H9 (cell line): ENCODE measurements around the gene HARS1. TPM values are rescaled to one million over a fixed set of nuclear protein-coding genes. Genes with fewer than 3 reads are reported as not detected.

Experiments
- DNase-seq: peaks from one replicate; pipeline ENCODE4 v3.0.0-alpha.2; 2017
- H2AFZ ChIP-seq: one replicate; pipeline ENCODE4 v1.6.1; 2013; ENCODE audit warnings: mild to moderate bottlenecking, low read length, control low read depth, moderate library complexity
- H2AK5ac ChIP-seq: 2 replicates; pipeline ENCODE4 v1.6.1; 2013; ENCODE audit warnings: low read length, control low read depth, mixed read lengths; ENCODE audit not compliant: insufficient read length
- H2BK120ac ChIP-seq: one replicate; pipeline ENCODE4 v1.6.1; 2013; ENCODE audit warnings: low read depth, mild to moderate bottlenecking, low read length, control low read depth, inconsistent platforms; ENCODE audit not compliant: poor library complexity, severe bottlenecking
- H2BK12ac ChIP-seq: 2 replicates; pipeline ENCODE4 v1.6.1; 2013; ENCODE audit warnings: low read length, control low read depth, mixed read lengths, low read depth; ENCODE audit not compliant: insufficient read length
- H2BK15ac ChIP-seq: 2 replicates; pipeline ENCODE4 v1.6.1; 2013; ENCODE audit warnings: low read depth, low read length, control low read depth
- H2BK20ac ChIP-seq: one replicate; pipeline ENCODE4 v1.6.1; 2013; ENCODE audit warnings: low read depth, mild to moderate bottlenecking, low read length, control low read depth, inconsistent platforms; ENCODE audit not compliant: poor library complexity, severe bottlenecking
- H2BK5ac ChIP-seq: 2 replicates; pipeline ENCODE4 v1.6.1; 2013; ENCODE audit warnings: low read length, control low read depth, mixed read lengths; ENCODE audit not compliant: insufficient read length
- H3K14ac ChIP-seq: 2 replicates; pipeline ENCODE4 v1.6.1; 2013; ENCODE audit warnings: low read length, control low read depth; ENCODE audit not compliant: insufficient read depth
- H3K18ac ChIP-seq: 2 replicates; pipeline ENCODE4 v1.6.1; 2013; ENCODE audit warnings: low read depth, mild to moderate bottlenecking, mixed read lengths, low read length, control low read depth; ENCODE audit not compliant: insufficient read length
- H3K23ac ChIP-seq: 2 replicates; pipeline ENCODE4 v1.6.1; 2013; ENCODE audit warnings: low read length, control low read depth, mixed read lengths, low read depth; ENCODE audit not compliant: insufficient read length
- H3K23me2 ChIP-seq: 2 replicates; pipeline ENCODE4 v1.6.1; 2013; ENCODE audit warnings: low read depth, mild to moderate bottlenecking, mixed read lengths, low read length, control low read depth; ENCODE audit not compliant: insufficient read length, poor library complexity, severe bottlenecking
- H3K27ac ChIP-seq: 2 replicates; pipeline ENCODE4 v1.5.1; 2013; ENCODE audit warnings: low read length, control low read depth, mixed read lengths, low read depth; ENCODE audit not compliant: insufficient read length
- H3K27me3 ChIP-seq: 2 replicates; pipeline ENCODE4 v1.6.1; 2013; ENCODE audit warnings: low read length, control low read depth, inconsistent platforms; ENCODE audit not compliant: insufficient read depth
- H3K4ac ChIP-seq: 2 replicates; pipeline ENCODE4 v1.6.1; 2013; ENCODE audit warnings: low read depth, mild to moderate bottlenecking, control low read depth, inconsistent platforms, low read length, moderate library complexity
- H3K4me1 ChIP-seq: 2 replicates; pipeline ENCODE4 v1.6.1; 2013; ENCODE audit warnings: low read length, control low read depth, inconsistent platforms; ENCODE audit not compliant: insufficient read depth
- H3K4me2 ChIP-seq: 2 replicates; pipeline ENCODE4 v1.6.1; 2013; ENCODE audit warnings: low read length, control low read depth, mixed read lengths; ENCODE audit not compliant: insufficient read length, insufficient read depth
- H3K56ac ChIP-seq: 2 replicates; pipeline ENCODE4 v1.6.1; 2013; ENCODE audit warnings: low read depth, mild to moderate bottlenecking, mixed read lengths, low read length, control low read depth; ENCODE audit not compliant: insufficient read length
- H3K79me1 ChIP-seq: 2 replicates; pipeline ENCODE4 v1.6.1; 2013; ENCODE audit warnings: low read depth, mild to moderate bottlenecking, moderate library complexity, low read length, control low read depth, inconsistent platforms; ENCODE audit not compliant: insufficient read depth, poor library complexity, severe bottlenecking
- H3K79me2 ChIP-seq: 2 replicates; pipeline ENCODE4 v1.6.1; 2013; ENCODE audit warnings: low read length, control low read depth, inconsistent platforms; ENCODE audit not compliant: insufficient read depth
- H3K9ac ChIP-seq: 2 replicates; pipeline ENCODE4 v1.6.1; 2013; ENCODE audit warnings: low read length, control low read depth, mixed read lengths; ENCODE audit not compliant: insufficient read length; ENCODE audit errors: extremely low read depth
- H3K9me3 ChIP-seq: one replicate; pipeline ENCODE4 v1.6.1; 2013; ENCODE audit warnings: low read depth, low read length, inconsistent platforms; ENCODE audit not compliant: control insufficient read depth
- H3T11ph ChIP-seq: one replicate; pipeline ENCODE4 v1.6.1; 2013; ENCODE audit warnings: mild to moderate bottlenecking, low read length, control low read depth, inconsistent platforms
- H4K20me1 ChIP-seq: one replicate; pipeline ENCODE4 v1.6.1; 2013; ENCODE audit not compliant: control insufficient read depth, insufficient read length, insufficient read depth
- H4K5ac ChIP-seq: 2 replicates; pipeline ENCODE4 v1.6.1; 2013; ENCODE audit warnings: low read depth, mild to moderate bottlenecking, mixed read lengths, low read length, control low read depth; ENCODE audit not compliant: insufficient read length
- H4K8ac ChIP-seq: replicated peaks from 2 replicates; pipeline ENCODE4 v1.6.1; 2013; ENCODE audit warnings: low read length, control low read depth, mixed read lengths, low read depth; ENCODE audit not compliant: insufficient read length
- H4K91ac ChIP-seq: 2 replicates; pipeline ENCODE4 v1.6.1; 2013; ENCODE audit warnings: low read depth, mild to moderate bottlenecking, moderate library complexity, mixed read lengths, low read length, control low read depth; ENCODE audit not compliant: insufficient read length
- H3K27ac Mint-ChIP-seq, 3 experiments: 2 replicates in 2 of 3; 3 replicates in 1 of 3; pipeline ENCODE4 v1.8.0; 2020 to 2021; ENCODE audit warnings: mixed read lengths in 3 of 3, mild to moderate bottlenecking in 1 of 3, moderate library complexity in 1 of 3
- H3K27me3 Mint-ChIP-seq: 2 replicates; pipeline ENCODE4 v1.8.0; 2021; ENCODE audit warnings: low read depth, mild to moderate bottlenecking, moderate library complexity, mixed read lengths
- H3K36me3 Mint-ChIP-seq, 3 experiments: 2 replicates in 2 of 3; 3 replicates in 1 of 3; pipeline ENCODE4 v1.8.0; 2020 to 2021; ENCODE audit warnings: low read depth in 3 of 3, mixed read lengths in 3 of 3; ENCODE audit not compliant: insufficient read depth in 1 of 3
- H3K4me1 Mint-ChIP-seq, 2 experiments: 2 replicates each; pipeline ENCODE4 v1.8.0; 2020; ENCODE audit warnings: mixed read lengths in 2 of 2
- H3K4me3 Mint-ChIP-seq, 2 experiments: 2 replicates in 1 of 2; 3 replicates in 1 of 2; pipeline ENCODE4 v1.8.0; 2020 to 2021; ENCODE audit warnings: mild to moderate bottlenecking in 2 of 2, mixed read lengths in 2 of 2, moderate library complexity in 1 of 2
- H3K9me3 Mint-ChIP-seq, 2 experiments: 2 replicates in 1 of 2; 3 replicates in 1 of 2; pipeline ENCODE4 v1.8.0; 2020; ENCODE audit warnings: mild to moderate bottlenecking in 2 of 2, mixed read lengths in 2 of 2, moderate library complexity in 1 of 2
- CTCF ChIP-seq: fragments of 200-600 bp; sonication (generic); conservative IDR thresholded peaks from 3 replicates; pipeline ENCODE4 v1.8.0; 2021; ENCODE audit warnings: antibody characterized with exemption, mild to moderate bottlenecking
- WGBS: extraction: QIAGEN DNeasy Blood & Tissue Kit; methylation state at CpG from one replicate; pipeline ENCODE4 v1.1.7; 2013; ENCODE audit warnings: missing lambda C conversion rate, low lambda C conversion rate, mixed read lengths; ENCODE audit not compliant: insufficient read length; ENCODE audit errors: extremely low coverage; 5-methylcytosine and 5-hydroxymethylcytosine counted together
- total RNA-seq: library from RNA; stranded (reverse); gene quantifications from 2 replicates; pipeline ENCODE4 v1.2.1, GENCODE V29; 2021

The HARS1 gene
- total RNA-seq, 1 experiment from 2014 or later, result 70.2 TPM

- Histone ChIP-seq H2AFZ (no peak overlapping the region), H4K8ac (no peak overlapping the region), H2BK5ac (no peak overlapping the region), H3K27ac (no peak overlapping the region), H3K4me2 (no peak overlapping the region), H2BK120ac (no peak overlapping the region), H4K91ac (no peak overlapping the region), H3T11ph (no peak overlapping the region), H2AK5ac (no peak overlapping the region), H2BK15ac (no peak overlapping the region), H3K14ac (no peak overlapping the region), H3K9me3 (peaks cover 7% of the 10 kb centered on the region), H3K9ac (no peak overlapping the region), H4K5ac (no peak overlapping the region), H3K56ac (no peak overlapping the region), H4K20me1 (no peaks in the 10 kb centered on the region), H3K27me3 (no peaks in the 10 kb centered on the region), H3K4ac (no peak overlapping the region), H3K79me2 (no peaks in the 10 kb centered on the region), H3K4me1 (no peaks in the 10 kb centered on the region), H2BK12ac (no peak overlapping the region), H3K23me2 (no peaks in the 10 kb centered on the region), H2BK20ac (no peak overlapping the region), H3K18ac (no peak overlapping the region), H3K79me1 (no peaks in the 10 kb centered on the region), H3K23ac (no peak overlapping the region)
- Mint-ChIP-seq H3K4me3 (no peak overlapping the region), H3K27ac (no peak overlapping the region; a peak in 1 of 7 replicates), H3K9me3 (peaks cover 16 to 23% of the 10 kb centered on the region in 2 experiments), H3K27me3 (peaks cover 5% of the 10 kb centered on the region), H3K36me3 (peaks cover 0 to 5% (median 2%) of the 10 kb centered on the region in 3 experiments; a peak in 1 of 7 replicates), H3K4me1 (peaks cover 13% of the 10 kb centered on the region in 2 experiments)
- no peak for DNase-seq
- no peak for TF ChIP-seq CTCF
- no CpG with 5 or more reads among the region's 3 CpGs for WGBS
These were observed 57.1 kb downstream of the HARS1 start for GRCh38 chr5:140634103-140634502.
